Gastrocnemius medialis (tissue), 4 donors: ENCODE data around the gene EGLN2.

Source experiments
- POLR2A ChIP-seq, 2 donors: fragments of 450-650 bp; IDR thresholded peaks; one replicate each; pipeline ENCODE4 v1.6.1; 2017; ENCODE audit warnings: antibody characterized with exemption in 2 of 2, mild to moderate bottlenecking in 2 of 2, moderate library complexity in 2 of 2
- TF ChIP-seq, protein P1 (sequence below), 5 experiments: fragments of 450-650 bp in 3 of 5; fragments of 200-600 bp in 2 of 5; sonication (generic) in 2 of 5; IDR thresholded peaks in 4 of 5; conservative IDR thresholded peaks in 1 of 5; 1 replicate in 4 of 5; 2 replicates in 1 of 5; pipeline ENCODE4 v1.5.1; 2016 to 2019; ENCODE audit warnings: antibody characterized with exemption in 5 of 5, mild to moderate bottlenecking in 3 of 5, moderate library complexity in 3 of 5

DNA sequence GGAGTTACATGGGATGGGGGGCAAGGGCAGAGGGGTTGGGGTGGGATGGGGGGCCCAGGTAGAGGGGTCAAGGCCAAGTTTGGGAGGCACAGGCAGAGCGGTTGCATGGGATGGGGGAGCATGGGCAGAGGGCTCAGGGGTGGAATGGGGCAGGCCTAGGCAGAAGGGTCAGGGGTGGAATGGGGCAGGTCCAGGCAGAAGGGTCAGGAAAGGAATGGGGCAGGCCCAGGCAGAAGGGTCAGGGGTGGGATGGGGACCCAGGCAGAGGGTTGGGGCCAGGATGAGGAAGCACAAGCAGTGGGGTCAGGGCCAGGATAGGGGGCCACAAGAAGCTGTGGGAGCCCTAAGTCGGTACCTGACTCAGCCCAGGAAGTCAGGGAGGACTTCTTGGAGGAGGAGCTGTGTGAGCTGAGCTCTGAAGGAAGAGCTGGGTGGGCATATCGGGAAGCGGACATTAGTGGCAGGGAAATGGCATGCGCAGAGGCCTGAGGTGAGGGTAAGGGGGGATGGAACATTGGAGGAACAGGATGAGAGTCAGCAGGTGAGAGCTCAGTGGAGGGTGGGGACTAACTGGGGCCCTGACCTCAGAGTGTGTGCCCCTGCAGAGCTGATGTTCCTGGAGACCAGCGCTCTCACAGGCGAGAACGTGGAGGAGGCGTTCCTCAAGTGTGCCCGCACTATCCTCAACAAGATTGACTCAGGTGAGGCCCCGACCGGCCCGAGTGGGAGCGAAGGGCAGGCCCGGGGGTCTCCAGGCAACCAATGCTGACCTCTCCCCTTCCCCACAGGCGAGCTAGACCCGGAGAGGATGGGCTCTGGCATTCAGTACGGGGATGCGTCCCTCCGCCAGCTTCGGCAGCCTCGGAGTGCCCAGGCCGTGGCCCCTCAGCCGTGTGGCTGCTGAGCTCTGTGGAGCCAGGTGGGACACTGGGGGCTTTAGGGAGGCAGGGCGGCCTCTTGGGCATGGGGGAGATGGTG lies 12.6 kb upstream of the EGLN2 start:
- TF ChIP-seq, protein P1, sequence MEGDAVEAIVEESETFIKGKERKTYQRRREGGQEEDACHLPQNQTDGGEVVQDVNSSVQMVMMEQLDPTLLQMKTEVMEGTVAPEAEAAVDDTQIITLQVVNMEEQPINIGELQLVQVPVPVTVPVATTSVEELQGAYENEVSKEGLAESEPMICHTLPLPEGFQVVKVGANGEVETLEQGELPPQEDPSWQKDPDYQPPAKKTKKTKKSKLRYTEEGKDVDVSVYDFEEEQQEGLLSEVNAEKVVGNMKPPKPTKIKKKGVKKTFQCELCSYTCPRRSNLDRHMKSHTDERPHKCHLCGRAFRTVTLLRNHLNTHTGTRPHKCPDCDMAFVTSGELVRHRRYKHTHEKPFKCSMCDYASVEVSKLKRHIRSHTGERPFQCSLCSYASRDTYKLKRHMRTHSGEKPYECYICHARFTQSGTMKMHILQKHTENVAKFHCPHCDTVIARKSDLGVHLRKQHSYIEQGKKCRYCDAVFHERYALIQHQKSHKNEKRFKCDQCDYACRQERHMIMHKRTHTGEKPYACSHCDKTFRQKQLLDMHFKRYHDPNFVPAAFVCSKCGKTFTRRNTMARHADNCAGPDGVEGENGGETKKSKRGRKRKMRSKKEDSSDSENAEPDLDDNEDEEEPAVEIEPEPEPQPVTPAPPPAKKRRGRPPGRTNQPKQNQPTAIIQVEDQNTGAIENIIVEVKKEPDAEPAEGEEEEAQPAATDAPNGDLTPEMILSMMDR (IDR thresholded peaks at IDR 0.05 in 4 of 5, conservative IDR thresholded peaks at IDR 0.05 in 1 of 5), result no peak
- TF ChIP-seq POLR2A (IDR thresholded peaks at IDR 0.05), result no peak
